Tibial nerve (tissue), 4 donors: ENCODE measurements around the gene HLA-DOA.

Experiments used
- CTCF ChIP-seq, 5 experiments: fragments of 200-600 bp in 3 of 5; fragments of 450-650 bp in 2 of 5; sonication (generic) in 3 of 5; IDR thresholded peaks; one replicate each; pipeline ENCODE4 v1.5.1; 2016 to 2019; ENCODE audit warnings: antibody characterized with exemption in 5 of 5, mild to moderate bottlenecking in 3 of 5, moderate library complexity in 2 of 5
- EP300 ChIP-seq, 2 donors: sonication (generic); formaldehyde crosslinking; IDR thresholded peaks; one replicate each; pipeline ENCODE4 v1.6.1; 2017; ENCODE audit warnings: antibody characterized with exemption in 2 of 2, mild to moderate bottlenecking in 1 of 2
- POLR2A ChIP-seq, 2 donors: fragments of 450-650 bp; IDR thresholded peaks; one replicate each; pipeline ENCODE4 v1.6.1; 2017; ENCODE audit warnings: antibody characterized with exemption in 2 of 2, mild to moderate bottlenecking in 2 of 2, moderate library complexity in 2 of 2

- no peak for TF ChIP-seq CTCF (IDR thresholded peaks at IDR 0.05)
- TF ChIP-seq POLR2A (IDR thresholded peaks at IDR 0.05) = peak; percentile 33 to 49
- peak in 1 of 2 donors; percentile 48 for TF ChIP-seq EP300 (IDR thresholded peaks at IDR 0.05)
These were observed 40.3 kb downstream of the HLA-DOA start for GRCh38 chr6:32968867-32969684.
